MCF 10A (cell line): ENCODE results near the gene GADD45A. TPM values are rescaled to one million over a fixed set of nuclear protein-coding genes. Genes with fewer than 3 reads are reported as not detected.

Experiments used
- BruUV-seq: library from RNA; stranded (reverse); fragments of 400-500 nt; replicated peaks from 2 replicates; lab custom pipeline; 2021; lab: Mats Ljungman, UMichigan
- CTCF ChIA-PET: fragments of 300-600 bp; sonication (Branson Sonifier 250); formaldehyde crosslinking; extraction: SDS; loops from one replicate; lab custom pipeline; 2021; ENCODE audit warnings: antibody characterized with exemption, inconsistent platforms; lab: Yijun Ruan, JAX
- POLR2A ChIA-PET: fragments of 300-600, 350-650 bp; sonication (Branson Sonifier 250); formaldehyde crosslinking; extraction: SDS; loops from one replicate; lab custom pipeline; 2020; ENCODE audit warnings: antibody characterized with exemption, inconsistent platforms; lab: Yijun Ruan, JAX
- DNase-seq: peaks from one replicate; pipeline ENCODE4 v3.0.0-alpha.2; 2018; ENCODE audit not compliant: unreplicated experiment
- H3K27ac Mint-ChIP-seq: one replicate; pipeline ENCODE4 v1.8.0; 2022; ENCODE audit warnings: mild to moderate bottlenecking, low read depth, mixed read lengths; ENCODE audit not compliant: unreplicated experiment
- H3K27me3 Mint-ChIP-seq: one replicate; pipeline ENCODE4 v1.8.0; 2022; ENCODE audit warnings: mixed read lengths; ENCODE audit not compliant: insufficient read depth, unreplicated experiment
- H3K36me3 Mint-ChIP-seq: one replicate; pipeline ENCODE4 v1.8.0; 2022; ENCODE audit warnings: mild to moderate bottlenecking, moderate library complexity, mixed read lengths; ENCODE audit not compliant: insufficient read depth, unreplicated experiment
- H3K4me1 Mint-ChIP-seq: one replicate; pipeline ENCODE4 v1.8.0; 2022; ENCODE audit warnings: mixed read lengths; ENCODE audit not compliant: insufficient read depth, unreplicated experiment
- H3K4me3 Mint-ChIP-seq: one replicate; pipeline ENCODE4 v1.8.0; 2022; ENCODE audit warnings: mild to moderate bottlenecking, moderate library complexity, mixed read lengths; ENCODE audit not compliant: unreplicated experiment
- H3K9me3 Mint-ChIP-seq: one replicate; pipeline ENCODE4 v1.8.0; 2022; ENCODE audit warnings: mixed read lengths; ENCODE audit not compliant: unreplicated experiment
- intact Hi-C: fragments of 100-400 bp; cut with micrococcal nuclease; formaldehyde crosslinking; loops from 2 replicates; pipeline ENCODE4 v1.14.1; 2022
- total RNA-seq: library from RNA; stranded (reverse); gene quantifications from 2 replicates; pipeline ENCODE4 v1.2.3, GENCODE V29; 2022
- TF ChIP-seq, protein P1 (sequence below): fragments of 200-600 bp; IDR thresholded peaks from one replicate; pipeline ENCODE4 v1.8.0; 2022; ENCODE audit warnings: antibody characterized with exemption, mild to moderate bottlenecking; ENCODE audit not compliant: unreplicated experiment

The GADD45A gene
- total RNA-seq, 1 experiment from 2014 or later, result 225 TPM

DNA sequence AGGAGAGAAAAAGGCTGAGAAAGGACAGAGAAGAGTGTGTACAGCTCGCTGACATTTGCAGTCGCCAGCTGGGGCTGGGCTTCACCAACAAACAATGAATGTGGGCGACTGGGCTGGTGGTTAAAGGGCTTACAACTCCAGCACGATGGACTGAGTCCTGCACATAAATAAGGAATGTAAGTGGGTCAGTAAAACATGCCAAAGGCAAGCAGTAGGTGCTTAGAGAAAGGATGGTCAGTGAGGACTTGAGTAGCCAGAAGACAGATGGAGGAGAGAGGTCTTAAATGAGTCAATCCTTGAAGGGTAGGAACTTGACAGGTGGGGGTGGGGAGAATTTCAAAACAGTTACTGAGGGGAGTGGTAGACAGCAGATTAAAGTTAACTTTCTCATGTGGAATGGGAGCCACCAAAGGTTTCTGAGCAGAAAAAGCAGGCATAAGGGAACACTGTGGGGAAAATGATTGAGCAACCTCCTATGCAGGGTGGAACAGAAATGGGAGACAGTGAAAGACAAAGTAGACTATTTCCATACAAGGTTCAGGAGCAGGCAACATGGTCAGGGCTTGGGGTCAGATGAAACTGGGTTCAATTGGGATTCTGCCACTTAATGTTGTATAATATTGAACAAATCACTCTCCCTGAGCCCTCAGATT is 37.4 kb downstream of the GADD45A start:
- Mint-ChIP-seq H3K27me3 (no peaks in the 10 kb centered on the region), H3K9me3 (no peaks in the 10 kb centered on the region), H3K4me1 (peaks cover 25% of the 10 kb centered on the region), H3K4me3 (no peak overlapping the region), H3K36me3 (no peaks in the 10 kb centered on the region), H3K27ac (no peak overlapping the region)
- POLR2A ChIA-PET, result interaction anchor here (0.7 to 6.8 kb wide), 9 partner anchors 15 to 581 kb away, joined by 3 to 79 read pairs (median 15); partner anchors contain the start of gene GADD45A
- BruUV-seq, result no TSS peak
- DNase-seq, result no peak
- CTCF ChIA-PET, result interaction anchor here (1.3 to 2.4 kb wide), 3 partner anchors 38 to 161 kb away, joined by 4 to 11 read pairs (median 10); no protein-coding TSS in a partner anchor
- intact Hi-C loops, result no loop called here
- TF ChIP-seq, protein P1, sequence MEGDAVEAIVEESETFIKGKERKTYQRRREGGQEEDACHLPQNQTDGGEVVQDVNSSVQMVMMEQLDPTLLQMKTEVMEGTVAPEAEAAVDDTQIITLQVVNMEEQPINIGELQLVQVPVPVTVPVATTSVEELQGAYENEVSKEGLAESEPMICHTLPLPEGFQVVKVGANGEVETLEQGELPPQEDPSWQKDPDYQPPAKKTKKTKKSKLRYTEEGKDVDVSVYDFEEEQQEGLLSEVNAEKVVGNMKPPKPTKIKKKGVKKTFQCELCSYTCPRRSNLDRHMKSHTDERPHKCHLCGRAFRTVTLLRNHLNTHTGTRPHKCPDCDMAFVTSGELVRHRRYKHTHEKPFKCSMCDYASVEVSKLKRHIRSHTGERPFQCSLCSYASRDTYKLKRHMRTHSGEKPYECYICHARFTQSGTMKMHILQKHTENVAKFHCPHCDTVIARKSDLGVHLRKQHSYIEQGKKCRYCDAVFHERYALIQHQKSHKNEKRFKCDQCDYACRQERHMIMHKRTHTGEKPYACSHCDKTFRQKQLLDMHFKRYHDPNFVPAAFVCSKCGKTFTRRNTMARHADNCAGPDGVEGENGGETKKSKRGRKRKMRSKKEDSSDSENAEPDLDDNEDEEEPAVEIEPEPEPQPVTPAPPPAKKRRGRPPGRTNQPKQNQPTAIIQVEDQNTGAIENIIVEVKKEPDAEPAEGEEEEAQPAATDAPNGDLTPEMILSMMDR, result no peak

DNA sequence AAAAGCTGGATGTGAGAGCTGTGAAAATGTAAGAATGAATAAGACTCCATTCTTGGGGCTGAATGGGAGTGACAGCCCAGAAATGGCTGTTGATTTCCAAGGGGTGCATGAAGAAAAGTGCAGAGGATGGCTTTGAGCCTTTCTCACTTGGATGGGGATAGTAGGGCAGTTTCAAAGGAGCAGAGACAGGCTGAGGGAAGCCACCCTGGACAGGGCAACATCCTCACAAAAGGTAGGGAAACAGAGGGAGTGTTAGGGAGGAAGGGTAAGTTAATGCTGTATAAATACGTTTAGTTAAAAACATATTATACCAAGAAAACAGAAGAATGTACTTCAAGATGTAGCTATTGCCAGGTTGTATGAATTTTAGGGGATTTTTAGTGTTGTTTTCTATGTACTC is 38.1 kb downstream of the GADD45A start:
- H3K4me3 Mint-ChIP-seq, result no peak overlapping the region
- no peaks in the 10 kb centered on the region for H3K36me3 Mint-ChIP-seq
- BruUV-seq, result TSS peak; percentile 34
- H3K27ac Mint-ChIP-seq, result no peak overlapping the region
- H3K9me3 Mint-ChIP-seq, result no peaks in the 10 kb centered on the region
- H3K27me3 Mint-ChIP-seq, result no peaks in the 10 kb centered on the region
- ChIA-PET POLR2A (interaction anchor here (0.6 to 6.8 kb wide), 14 partner anchors 9 to 582 kb away, joined by 3 to 79 read pairs (median 4); partner anchors contain the start of gene GADD45A), CTCF (interaction anchor here (0.6 to 1.6 kb wide), 6 partner anchors 12 to 91 kb away, joined by 3 to 8 read pairs (median 4); no protein-coding TSS in a partner anchor)
- intact Hi-C loops, result no loop called here
- TF ChIP-seq, protein P1, result no peak
- peaks cover 19% of the 10 kb centered on the region for H3K4me1 Mint-ChIP-seq
- DNase-seq, result no peak

DNA sequence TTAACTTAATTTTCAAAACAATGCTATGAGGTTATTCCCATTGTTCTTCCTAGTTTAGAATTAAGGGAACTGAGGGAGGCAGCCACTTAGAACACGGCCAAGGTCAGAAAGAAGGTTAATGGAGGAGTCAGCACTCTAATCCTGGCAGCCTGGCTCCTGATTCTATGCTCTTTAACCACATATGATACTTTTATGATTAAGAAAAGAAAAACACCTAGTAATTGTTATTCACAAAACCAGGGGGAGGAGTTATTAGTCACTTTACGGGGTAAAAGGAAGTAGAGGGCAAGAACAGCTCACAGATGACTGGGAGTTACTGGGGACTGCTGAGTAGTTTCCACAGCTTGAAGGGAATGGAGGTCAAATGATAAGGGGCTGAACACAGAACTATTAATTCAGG is 38.6 kb downstream of the GADD45A start:
- DNase-seq, result peak; percentile 77
- intact Hi-C loops, result no loop called here
- no peaks in the 10 kb centered on the region for H3K36me3 Mint-ChIP-seq

More for the DNA sequence above, 38.6 kb downstream of the GADD45A start:
- TF ChIP-seq, protein P1, result no peak
- no peaks in the 10 kb centered on the region for H3K27me3 Mint-ChIP-seq
- ChIA-PET POLR2A (interaction anchor here (0.6 to 6.8 kb wide), 17 partner anchors 9 to 467 kb away, joined by 3 to 79 read pairs (median 4); partner anchors contain the start of gene GADD45A), CTCF (interaction anchor here (0.7 to 1.6 kb wide), 7 partner anchors 12 to 42 kb away, joined by 3 to 8 read pairs (median 4); no protein-coding TSS in a partner anchor)
- no peak overlapping the region for H3K4me3 Mint-ChIP-seq
- no peak overlapping the region for H3K27ac Mint-ChIP-seq
- no peaks in the 10 kb centered on the region for H3K9me3 Mint-ChIP-seq
- peaks cover 16% of the 10 kb centered on the region for H3K4me1 Mint-ChIP-seq
- no TSS peak for BruUV-seq
